HG02678 (cell line): ENCODE data around the gene CARD11.
"Not testable (repeated sequence)": the region's sequence is repeated elsewhere in the genome, so short reads cannot be mapped to it uniquely, and the experiment has no call there.

Experiments
- ATAC-seq: cut with Tn5 transposase; IDR thresholded peaks from one replicate; pipeline ENCODE4 v1.9.1; 2021; ENCODE audit warnings: mild to moderate bottlenecking, moderate library complexity; ENCODE audit not compliant: unreplicated experiment

Gene CARD11

GRCh38 chr7:2928613-2929311 is 114.9 kb downstream of the CARD11 start:
- ATAC-seq, result no peak

- no peak for ATAC-seq
These were observed 115.4 kb downstream of the CARD11 start for GRCh38 chr7:2928256-2928612.

DNA sequence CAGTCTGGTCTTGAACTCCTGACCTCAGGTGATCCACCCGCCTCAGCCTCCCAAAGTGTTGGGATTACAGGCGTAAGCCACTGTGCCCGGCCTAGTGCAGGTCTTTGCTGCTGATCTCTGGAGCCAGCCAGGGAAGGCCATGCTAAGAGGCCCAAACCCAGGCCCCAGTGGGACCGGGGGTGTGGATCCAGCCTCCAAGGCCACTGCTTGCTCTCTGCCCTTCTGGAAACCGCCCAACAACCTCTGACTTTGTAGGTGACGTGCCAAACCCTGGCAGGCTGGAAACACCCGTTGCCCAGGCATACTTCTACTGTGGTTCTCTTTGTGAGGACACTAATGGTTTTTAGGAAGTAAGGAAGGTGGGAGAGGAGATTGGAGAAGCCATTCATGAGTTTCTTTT is 116.1 kb downstream of the CARD11 start:
- ATAC-seq, result no peak

DNA sequence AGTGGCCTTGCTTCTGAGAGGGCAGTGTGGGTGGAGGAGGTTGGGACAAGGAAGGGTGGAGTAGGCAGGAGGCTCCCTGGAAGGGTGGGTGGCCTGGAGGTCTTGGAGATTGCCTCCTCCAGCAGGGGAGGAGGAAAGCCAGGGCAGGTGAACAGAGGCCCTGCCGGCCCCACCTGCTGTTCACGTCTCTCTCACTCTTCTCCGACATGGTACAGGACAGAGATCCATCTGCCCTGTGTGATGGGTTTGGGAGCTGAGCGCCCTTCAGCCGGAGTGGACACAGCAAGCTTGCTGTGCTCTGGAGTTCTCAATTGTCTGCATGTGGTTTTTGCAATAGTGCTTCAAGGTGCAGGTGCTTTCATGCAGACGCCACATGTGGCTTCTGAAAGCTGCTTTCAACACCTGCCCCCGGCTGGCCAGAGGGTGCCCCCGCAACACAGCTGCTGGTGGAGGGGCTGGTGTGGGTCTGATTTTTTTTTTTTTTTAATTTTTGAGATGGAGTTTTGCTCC is 116.7 kb downstream of the CARD11 start:
- peak; percentile 58 for ATAC-seq

DNA sequence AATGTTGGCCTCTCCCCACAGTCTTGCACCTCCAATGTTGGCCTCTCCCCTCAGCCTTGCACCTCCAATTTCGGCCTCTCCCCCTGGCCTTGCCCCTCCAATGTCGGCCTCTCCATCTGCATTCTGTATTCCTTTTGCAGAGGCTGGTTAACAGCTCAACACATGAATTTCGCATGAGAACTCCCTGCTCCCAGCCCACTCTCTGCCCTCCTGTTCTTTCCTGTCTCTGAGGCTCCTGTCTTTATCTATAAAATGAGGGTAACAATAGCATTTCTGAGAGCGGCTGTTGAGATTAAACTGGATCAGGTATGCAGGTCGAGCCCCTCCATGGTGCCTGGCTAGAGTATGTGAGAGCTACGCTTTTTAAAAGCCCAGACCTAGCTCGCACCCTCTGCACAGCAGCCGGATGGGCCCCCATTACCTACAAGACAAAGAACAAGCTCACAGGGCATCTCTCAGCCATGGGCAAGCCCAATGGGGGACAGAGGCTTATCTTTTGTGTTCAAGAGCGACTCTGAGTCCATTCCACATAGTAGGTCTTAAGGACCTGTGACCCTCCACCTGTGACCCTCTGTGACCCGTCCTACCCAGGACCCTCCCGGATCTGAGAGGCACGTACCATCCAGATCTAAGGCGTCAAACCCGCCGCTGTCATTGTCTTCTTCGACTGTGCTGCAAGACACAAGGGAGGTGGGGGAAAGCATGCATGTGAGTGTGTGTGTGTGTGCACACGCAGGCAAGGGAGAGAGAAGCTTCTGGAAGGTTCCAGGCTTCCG is 117.4 kb downstream of the CARD11 start:
- no peak for ATAC-seq

DNA sequence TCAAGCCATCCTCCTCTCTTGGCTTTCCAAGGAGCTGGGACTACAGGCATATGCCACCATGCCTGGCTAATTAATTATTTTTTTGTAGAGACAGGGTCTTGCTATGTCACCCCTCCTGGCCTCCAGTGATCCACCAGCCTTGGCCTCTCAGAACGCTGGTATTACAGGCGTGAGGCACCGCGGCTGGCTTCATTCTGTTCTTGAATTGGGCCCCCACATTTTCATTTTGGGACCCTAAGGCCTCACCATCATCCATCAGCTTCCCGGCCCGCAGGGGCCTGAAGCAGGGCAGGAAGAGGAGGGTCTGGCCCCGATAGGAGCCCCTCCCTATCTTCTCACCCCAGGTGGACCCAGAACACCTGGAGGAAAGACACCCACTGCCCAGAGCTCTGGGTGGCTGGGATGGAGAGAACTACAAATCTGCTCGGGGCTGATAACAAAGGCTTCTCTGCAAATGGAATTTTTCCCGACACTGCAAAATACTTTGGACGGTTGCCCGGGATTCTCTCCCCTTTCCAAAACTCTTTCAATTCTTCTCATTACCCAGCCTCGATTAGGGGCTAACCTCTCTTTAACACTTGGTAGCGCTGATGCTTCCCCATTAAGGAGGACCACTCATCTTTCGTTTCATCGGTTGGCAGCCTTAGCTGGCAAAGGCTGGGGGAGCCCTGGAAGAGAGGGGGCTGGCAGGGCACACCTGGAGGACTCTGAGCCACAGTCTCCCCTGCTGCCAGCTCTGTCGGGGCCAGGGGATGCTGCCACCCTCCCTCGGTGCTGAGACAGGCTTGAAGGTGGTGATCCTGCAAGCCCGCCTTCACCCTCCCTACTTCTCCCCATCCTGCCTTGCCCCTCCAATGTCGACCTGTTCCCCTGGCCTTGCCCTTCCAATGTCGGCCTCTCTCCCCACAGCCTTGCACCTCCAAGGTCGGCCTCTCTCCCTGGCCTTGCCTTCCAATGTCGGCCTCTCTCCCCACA is 118.5 kb downstream of the CARD11 start:
- ATAC-seq, result no peak

- no peak for ATAC-seq
These were observed 119.6 kb downstream of the CARD11 start for GRCh38 chr7:2923886-2924574.

DNA sequence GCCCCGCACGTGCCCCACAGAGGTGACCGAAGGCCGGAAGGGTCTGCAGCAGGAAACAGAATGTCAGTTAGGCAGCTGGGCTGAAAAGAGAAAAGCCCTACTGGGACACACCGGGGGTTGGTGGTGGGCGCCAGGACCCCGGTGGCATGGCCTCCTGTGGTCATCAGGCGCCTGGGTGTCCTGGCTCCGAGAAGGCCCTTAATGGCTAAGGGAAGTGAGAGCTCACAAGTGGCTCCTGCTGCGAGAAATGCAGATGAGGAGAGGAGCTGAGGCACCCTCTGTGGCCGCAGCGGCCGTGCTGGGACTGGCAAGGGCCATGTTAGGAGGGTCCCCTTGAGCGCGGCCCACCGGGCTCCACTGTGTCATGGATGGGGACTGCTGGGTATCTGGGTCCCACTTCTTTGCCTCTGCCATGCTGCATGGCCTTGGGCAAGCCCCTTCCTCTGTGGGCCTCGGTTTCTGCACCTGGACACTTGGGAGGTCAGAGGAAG is 120.3 kb downstream of the CARD11 start:
- no peak for ATAC-seq

GRCh38 chr7:2922866-2923265 is 120.8 kb downstream of the CARD11 start:
- no peak for ATAC-seq

- ATAC-seq, result no peak
These were observed 121.3 kb downstream of the CARD11 start for GRCh38 chr7:2922348-2922691.

DNA sequence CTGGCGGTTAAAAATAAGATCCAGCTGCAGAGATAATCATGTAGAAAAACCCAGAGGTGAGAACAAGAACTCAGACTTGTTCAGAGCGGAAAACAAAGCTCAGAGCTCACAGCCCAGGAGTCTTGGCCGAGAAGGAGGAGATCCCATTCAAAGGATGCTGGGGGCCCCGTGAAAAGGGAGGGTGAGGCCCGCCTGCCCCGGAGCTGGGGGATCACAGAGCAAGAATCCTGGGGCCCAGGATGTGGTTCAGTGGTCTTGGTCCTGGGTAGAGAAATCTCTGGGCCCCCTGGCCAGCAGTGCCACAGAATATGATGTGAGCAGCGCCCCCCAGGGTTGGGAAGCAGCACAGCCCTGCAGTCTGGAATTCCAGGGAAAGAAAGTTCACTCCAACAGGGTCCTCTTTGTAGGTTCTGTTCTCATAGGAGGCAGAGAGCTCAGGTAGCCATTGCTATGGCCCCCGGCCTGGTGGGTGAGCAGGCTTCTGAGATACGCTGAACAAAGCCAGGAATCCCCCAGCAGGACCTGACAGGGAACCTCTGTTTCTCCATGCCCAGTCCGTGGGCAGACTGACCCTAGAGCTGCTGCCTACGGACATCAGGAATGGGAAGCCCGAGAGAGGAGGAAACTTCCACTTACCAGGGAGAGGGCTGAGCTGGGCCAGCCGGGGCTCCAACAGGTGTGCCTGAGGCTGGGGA is 121.9 kb downstream of the CARD11 start:
- no peak for ATAC-seq

DNA sequence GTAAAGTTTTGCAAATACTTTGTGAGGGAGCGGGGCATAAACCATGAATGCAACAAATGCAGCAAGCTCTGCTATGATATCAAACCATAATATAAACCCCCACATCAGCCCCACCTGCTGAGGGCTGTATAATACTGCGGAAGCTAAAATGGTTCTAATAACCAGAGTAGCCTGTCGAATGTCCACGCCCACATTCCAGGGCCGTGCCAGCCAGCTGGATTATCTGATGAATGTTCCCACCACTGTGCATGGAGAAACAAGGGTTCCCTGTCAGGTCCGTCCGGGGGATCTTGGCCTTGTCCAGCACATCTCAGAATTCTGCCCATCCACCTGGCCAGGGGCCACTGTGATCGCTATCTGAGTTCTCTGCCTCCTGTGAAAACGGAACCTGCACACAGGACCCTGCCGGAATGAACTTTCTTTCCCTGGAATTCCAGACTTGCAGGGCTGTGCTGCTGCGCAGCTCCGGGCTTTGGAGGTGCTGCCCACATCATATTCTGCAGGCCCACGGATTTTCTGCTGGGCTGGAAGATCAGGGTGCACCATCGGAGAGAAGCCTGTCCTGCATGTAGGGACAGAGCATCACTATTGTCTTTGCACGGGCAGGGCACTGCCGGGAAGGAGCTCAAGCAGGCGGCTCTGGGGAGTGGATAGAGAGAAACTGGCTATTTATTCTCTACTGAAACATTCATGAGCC is 122.6 kb downstream of the CARD11 start:
- ATAC-seq, result no peak

DNA sequence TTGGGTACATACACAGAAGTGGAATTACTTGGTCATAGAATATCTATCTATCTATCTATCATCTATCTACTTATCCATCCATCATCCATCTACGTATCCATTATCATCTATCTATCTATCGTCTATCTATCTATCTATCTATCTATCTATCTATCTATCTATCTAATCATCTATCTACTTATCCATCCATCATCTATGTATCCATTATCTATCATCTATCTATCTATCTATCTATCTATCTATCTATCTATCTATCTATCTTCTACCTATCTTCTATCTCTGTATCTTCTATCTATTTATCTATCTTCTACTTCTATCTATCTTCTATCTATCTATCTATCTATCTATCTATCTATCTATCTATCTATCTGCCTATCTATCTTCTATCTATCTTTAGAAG is 123.2 kb downstream of the CARD11 start:
- not testable (repeated sequence) for ATAC-seq

- no peak for ATAC-seq
These were observed 123.6 kb downstream of the CARD11 start for GRCh38 chr7:2920041-2920440.

- no peak for ATAC-seq
These were observed 124.4 kb downstream of the CARD11 start for GRCh38 chr7:2919256-2919655.

GRCh38 chr7:2918406-2918805 is 125.3 kb downstream of the CARD11 start:
- no peak for ATAC-seq

DNA sequence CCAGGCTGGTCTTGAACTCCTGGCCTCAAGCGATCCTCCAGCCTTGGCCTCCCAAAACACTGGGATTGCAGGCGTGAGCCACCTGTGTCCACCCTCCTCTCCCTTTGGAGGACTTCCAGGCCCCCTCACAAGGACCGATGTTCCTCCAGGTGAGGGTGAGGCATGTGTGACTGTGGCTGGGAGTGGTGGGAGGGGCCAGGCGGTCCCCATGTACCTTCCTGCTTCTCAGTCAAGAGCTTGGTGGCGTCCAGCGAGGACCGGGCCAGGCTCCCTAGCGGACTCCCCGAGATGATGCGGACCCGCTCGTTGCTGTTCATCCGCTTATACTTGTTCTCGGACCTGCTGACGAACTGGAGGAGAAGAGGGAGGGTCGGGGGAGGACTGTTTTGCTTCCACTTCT is 128.6 kb downstream of the CARD11 start:
- no peak for ATAC-seq

- ATAC-seq, result no peak
These were observed 129.8 kb downstream of the CARD11 start for GRCh38 chr7:2913760-2914387.
